HUDEP-2 (cell line): ENCODE measurements around the gene KBTBD12.
A peak's percentile ranks its signal among the peaks of the same experiment; 100 is the strongest.

Experiments used
- DNase-seq, 76 experiments: peaks; one replicate each; lab custom pipeline; 2025; ENCODE audit not compliant: unreplicated experiment in 76 of 76; lab: John Stamatoyannopoulos, UW

KBTBD12 gene

DNA sequence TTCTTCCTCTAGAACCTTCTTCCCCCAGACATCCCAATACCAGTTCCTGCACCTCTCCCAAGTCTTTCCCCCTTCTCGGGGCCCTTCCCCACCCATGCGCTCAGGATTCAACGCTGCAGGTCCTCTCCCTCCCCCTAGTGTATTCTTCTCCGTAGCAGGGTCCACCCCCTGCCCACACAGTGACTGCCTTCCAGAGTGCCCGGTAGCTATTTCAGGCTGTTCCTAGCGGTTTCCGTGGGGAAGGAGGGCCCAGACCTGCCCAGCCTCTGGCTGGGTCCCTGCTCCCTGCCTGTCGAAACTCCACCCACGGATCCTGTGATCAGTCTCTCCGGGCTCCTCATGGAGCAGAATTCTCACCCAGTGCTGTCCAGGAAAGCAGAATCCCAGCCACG is 92.0 kb downstream of the KBTBD12 start:
- no peak for DNase-seq

GRCh38 chr3:128009952-128010846 is 95.2 kb downstream of the KBTBD12 start:
- no peak for DNase-seq

- DNase-seq, result peak in 5 of 76 experiments; percentile 7 to 19 (median 8)
These were observed 96.1 kb downstream of the KBTBD12 start for GRCh38 chr3:128011140-128011539.

DNA sequence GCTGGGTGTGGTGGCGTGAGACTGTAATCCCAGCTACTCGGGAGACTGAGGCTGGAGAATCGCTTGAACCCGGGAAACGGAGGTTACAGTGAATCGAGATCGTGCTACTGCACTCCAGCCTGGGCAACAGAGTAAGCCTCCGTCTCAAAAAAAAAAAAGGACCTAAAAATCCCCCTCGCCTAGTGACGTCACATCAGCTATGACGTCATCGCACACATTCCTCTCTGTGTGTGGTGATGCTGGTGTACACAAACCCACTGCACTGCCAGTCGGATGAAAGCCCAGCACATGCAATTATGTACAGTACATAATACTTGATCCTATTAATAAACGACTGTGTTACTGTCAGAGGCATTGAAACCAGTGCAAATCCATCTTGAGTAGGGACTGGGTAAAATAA is 97.0 kb downstream of the KBTBD12 start:
- DNase-seq, result no peak

DNA sequence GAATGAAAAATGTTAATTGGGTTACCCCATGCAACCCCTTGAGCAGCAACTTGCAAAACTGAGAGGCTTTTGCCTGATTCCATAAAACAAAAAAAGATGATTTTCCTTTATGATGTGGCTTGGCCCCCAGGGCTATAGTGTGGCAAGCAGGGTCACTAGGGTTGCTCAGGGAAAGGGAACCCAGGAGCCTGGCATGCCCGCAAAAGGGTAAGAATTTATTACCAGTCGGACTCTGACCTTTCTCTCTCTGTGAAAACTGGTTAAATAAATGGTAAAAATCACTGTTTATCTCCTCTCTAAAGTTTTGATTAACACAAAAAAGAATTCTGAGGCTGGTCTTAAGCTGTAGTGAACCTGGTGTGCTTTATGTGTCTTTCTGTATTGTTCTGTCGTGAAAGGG is 99.5 kb downstream of the KBTBD12 start:
- no peak for DNase-seq

- DNase-seq, result no peak
These were observed 101.5 kb downstream of the KBTBD12 start for GRCh38 chr3:128016502-128016901.

GRCh38 chr3:128021768-128022372 is 106.8 kb downstream of the KBTBD12 start:
- no peak for DNase-seq

GRCh38 chr3:128033102-128033501 is 118.1 kb downstream of the KBTBD12 start:
- no peak for DNase-seq

- no peak for DNase-seq
These were observed 121.1 kb downstream of the KBTBD12 start for GRCh38 chr3:128036119-128036518.
